DOHH2 (cell line): Measurements from ENCODE around the gene RPL36A.

ENCODE experiments used
- H3F3A ChIP-seq: fragments of 200-600 bp; sonication (generic), shearing (Covaris generic); 2 replicates; pipeline ENCODE4 v1.6.0; 2016; ENCODE audit warnings: antibody characterized with exemption, mild to moderate bottlenecking; ENCODE audit not compliant: control insufficient read depth, insufficient read depth
- H3K27ac ChIP-seq: fragments of 200-600 bp; sonication (generic); 2 replicates; pipeline ENCODE4 v1.5.1; 2014; ENCODE audit warnings: low read depth, mild to moderate bottlenecking, low read length, moderate library complexity
- H3K27me3 ChIP-seq: fragments of 200-600 bp; sonication (generic); 2 replicates; pipeline ENCODE4 v1.6.1; 2014; ENCODE audit warnings: mild to moderate bottlenecking, low read length, mixed read lengths; ENCODE audit not compliant: control insufficient read depth
- H3K36me3 ChIP-seq: fragments of 200-600 bp; sonication (generic); 2 replicates; pipeline ENCODE4 v1.6.1; 2014; ENCODE audit warnings: mild to moderate bottlenecking, low read length, moderate library complexity, mixed read lengths; ENCODE audit not compliant: control insufficient read depth
- H3K4me1 ChIP-seq: fragments of 200-600 bp; sonication (generic); 2 replicates; pipeline ENCODE4 v1.6.1; 2014; ENCODE audit warnings: mild to moderate bottlenecking, low read length, mixed read lengths; ENCODE audit not compliant: control insufficient read depth
- H3K4me2 ChIP-seq: fragments of 200-600 bp; sonication (generic); 2 replicates; pipeline ENCODE4 v1.6.0; 2014; ENCODE audit warnings: mild to moderate bottlenecking, low read length, moderate library complexity
- H3K4me3 ChIP-seq: fragments of 200-600 bp; sonication (generic); 2 replicates; pipeline ENCODE4 v1.5.1; 2014; ENCODE audit warnings: mild to moderate bottlenecking, low read length, mixed read lengths
- H3K79me2 ChIP-seq: fragments of 200-600 bp; sonication (generic); 2 replicates; pipeline ENCODE4 v1.6.1; 2014; ENCODE audit warnings: mild to moderate bottlenecking, low read length, mixed read lengths; ENCODE audit not compliant: control insufficient read depth
- H3K9me2 ChIP-seq: fragments of 200-600 bp; sonication (generic); replicated peaks from 2 replicates; pipeline ENCODE4 v1.6.1; 2014; ENCODE audit warnings: mild to moderate bottlenecking, low read length, mixed read lengths; ENCODE audit not compliant: control insufficient read depth
- H3K9me3 ChIP-seq: fragments of 200-600 bp; sonication (generic); 2 replicates; pipeline ENCODE4 v1.6.1; 2014; ENCODE audit warnings: antibody characterized with exemption, low read length, mixed read lengths; ENCODE audit not compliant: control insufficient read depth, insufficient read depth
- H4K20me1 ChIP-seq: fragments of 200-600 bp; sonication (generic); 2 replicates; pipeline ENCODE4 v1.6.0; 2014; ENCODE audit warnings: low read depth, mild to moderate bottlenecking, antibody characterized with exemption, low read length, moderate library complexity; ENCODE audit not compliant: control insufficient read depth, insufficient read depth
- EZH2phosphoT487 ChIP-seq: fragments of 200-600 bp; sonication (generic); IDR thresholded peaks from 2 replicates; pipeline ENCODE4 v1.6.1; 2017; ENCODE audit warnings: borderline replicate concordance, mild to moderate bottlenecking, antibody characterized with exemption, low read length, moderate library complexity, mixed read lengths
- TF ChIP-seq, protein P1 (sequence below): fragments of 200-600 bp; sonication (generic); IDR thresholded peaks from one replicate; pipeline ENCODE4 v1.5.1; 2014; ENCODE audit warnings: antibody characterized with exemption, mild to moderate bottlenecking, low read depth, low read length; ENCODE audit not compliant: poor library complexity, severe bottlenecking

The RPL36A gene

DNA sequence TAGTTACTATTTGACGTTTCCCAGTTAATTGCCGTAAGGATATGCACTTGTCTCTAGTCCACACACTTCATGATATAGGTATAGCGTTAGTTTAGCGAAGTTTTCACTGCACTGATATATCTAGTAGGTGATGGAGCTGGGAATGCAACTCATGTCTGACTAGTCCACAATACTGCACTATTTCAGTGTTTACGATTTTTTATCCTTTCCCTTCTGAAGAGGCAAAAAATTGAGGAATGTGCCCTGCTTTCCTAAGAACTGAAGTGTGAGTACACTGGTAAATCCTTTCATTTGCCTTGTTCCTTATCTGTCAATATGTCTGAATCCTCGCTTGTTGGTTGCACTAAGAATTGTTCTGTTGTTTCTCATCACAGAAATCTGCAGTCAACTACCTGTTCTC, 1.0 kb downstream of the RPL36A start:
- Histone ChIP-seq H3F3A (peaks cover 52% of the 10 kb centered on the region), H4K20me1 (no peaks in the 10 kb centered on the region), H3K4me3 (peak overlapping the region; percentile 90), H3K4me1 (peaks cover 38% of the 10 kb centered on the region), H3K9me2 (no peaks in the 10 kb centered on the region), H3K27me3 (no peaks in the 10 kb centered on the region), H3K9me3 (no peaks in the 10 kb centered on the region), H3K36me3 (peaks cover 53% of the 10 kb centered on the region), H3K79me2 (peaks cover 45% of the 10 kb centered on the region), H3K4me2 (peak overlapping the region; percentile 96), H3K27ac (peak overlapping the region; percentile 90)
- TF ChIP-seq EZH2phosphoT487, result no peak
- TF ChIP-seq, protein P1, sequence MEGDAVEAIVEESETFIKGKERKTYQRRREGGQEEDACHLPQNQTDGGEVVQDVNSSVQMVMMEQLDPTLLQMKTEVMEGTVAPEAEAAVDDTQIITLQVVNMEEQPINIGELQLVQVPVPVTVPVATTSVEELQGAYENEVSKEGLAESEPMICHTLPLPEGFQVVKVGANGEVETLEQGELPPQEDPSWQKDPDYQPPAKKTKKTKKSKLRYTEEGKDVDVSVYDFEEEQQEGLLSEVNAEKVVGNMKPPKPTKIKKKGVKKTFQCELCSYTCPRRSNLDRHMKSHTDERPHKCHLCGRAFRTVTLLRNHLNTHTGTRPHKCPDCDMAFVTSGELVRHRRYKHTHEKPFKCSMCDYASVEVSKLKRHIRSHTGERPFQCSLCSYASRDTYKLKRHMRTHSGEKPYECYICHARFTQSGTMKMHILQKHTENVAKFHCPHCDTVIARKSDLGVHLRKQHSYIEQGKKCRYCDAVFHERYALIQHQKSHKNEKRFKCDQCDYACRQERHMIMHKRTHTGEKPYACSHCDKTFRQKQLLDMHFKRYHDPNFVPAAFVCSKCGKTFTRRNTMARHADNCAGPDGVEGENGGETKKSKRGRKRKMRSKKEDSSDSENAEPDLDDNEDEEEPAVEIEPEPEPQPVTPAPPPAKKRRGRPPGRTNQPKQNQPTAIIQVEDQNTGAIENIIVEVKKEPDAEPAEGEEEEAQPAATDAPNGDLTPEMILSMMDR, result no peak

DNA sequence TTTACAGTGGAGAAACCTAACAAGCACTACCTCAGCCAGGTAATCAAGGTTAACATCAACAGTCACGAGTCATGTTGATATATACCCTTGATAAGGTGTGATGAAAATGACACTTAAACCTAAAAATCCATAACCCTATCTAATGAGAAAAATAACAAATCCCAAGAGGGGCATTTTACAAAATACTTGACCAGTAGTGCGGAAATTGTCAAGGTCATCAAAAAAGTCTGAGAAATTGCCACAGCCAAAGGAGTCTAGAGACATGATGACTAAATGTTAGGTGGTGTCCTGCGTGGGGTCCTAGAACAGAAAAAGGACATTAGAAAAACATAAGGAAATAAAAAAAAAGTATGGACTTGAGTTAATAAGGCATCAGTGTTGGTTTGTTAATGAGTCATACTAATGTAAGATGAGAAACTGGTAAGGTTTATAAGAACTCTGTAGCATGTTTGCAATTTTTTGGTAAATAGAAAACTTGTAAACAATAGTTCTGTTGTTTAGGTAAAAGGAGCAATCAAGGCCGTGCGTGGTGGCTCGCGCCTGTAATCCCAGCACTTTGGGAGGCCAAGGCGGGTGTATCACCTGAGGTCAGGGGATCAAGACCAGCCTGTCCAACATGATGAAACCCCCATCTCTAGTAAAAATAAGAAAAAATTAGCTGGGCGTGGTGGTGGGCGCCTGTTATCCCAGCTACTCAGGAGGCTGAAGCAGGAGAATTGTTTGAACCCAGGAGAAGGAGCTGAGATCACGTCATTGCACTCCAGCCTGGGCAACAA, 2.9 kb downstream of the RPL36A start:
- Histone ChIP-seq H3K4me1 (peaks cover 34% of the 10 kb centered on the region), H4K20me1 (no peaks in the 10 kb centered on the region), H3K27ac (peak overlapping the region; percentile 90), H3K79me2 (peaks cover 44% of the 10 kb centered on the region), H3K36me3 (peaks cover 57% of the 10 kb centered on the region), H3F3A (peaks cover 69% of the 10 kb centered on the region), H3K9me3 (no peaks in the 10 kb centered on the region), H3K4me3 (peak overlapping the region; percentile 90; the same call in 1 of the 2 replicates), H3K27me3 (no peaks in the 10 kb centered on the region), H3K4me2 (peak overlapping the region; percentile 96), H3K9me2 (no peaks in the 10 kb centered on the region)
- TF ChIP-seq, protein P1, result no peak
- TF ChIP-seq EZH2phosphoT487, result no peak

DNA sequence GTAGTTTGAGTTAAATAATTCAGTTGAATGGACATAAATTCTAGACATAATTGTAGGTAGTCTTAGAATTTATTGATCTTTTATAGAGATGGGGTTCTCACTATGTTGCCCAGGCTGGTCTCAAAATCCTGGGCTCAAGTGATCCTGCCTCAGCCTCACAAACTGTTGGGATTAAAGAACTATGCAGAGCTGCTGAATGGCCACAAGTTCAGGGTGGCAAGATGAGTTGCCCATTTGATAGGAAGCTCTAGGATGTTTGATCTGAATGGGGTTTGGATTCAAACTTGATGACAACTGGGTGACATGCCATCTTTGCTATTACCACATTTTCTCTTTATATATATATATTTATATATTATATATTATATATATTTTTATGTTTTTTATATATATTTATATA, 3.6 kb downstream of the RPL36A start:
- Histone ChIP-seq H3K9me2 (no peaks in the 10 kb centered on the region), H4K20me1 (no peaks in the 10 kb centered on the region), H3K36me3 (peaks cover 57% of the 10 kb centered on the region), H3K27ac (peak overlapping the region; percentile 90), H3F3A (peaks cover 72% of the 10 kb centered on the region), H3K4me2 (peak overlapping the region; percentile 96; the same call in 1 of the 2 replicates), H3K79me2 (peaks cover 43% of the 10 kb centered on the region), H3K4me1 (peaks cover 31% of the 10 kb centered on the region), H3K27me3 (no peaks in the 10 kb centered on the region), H3K4me3 (no peak overlapping the region), H3K9me3 (no peaks in the 10 kb centered on the region)
- TF ChIP-seq EZH2phosphoT487, result no peak
- TF ChIP-seq, protein P1, result no peak
